H1 (cell line): ENCODE results near the gene FCRLB. TPM values are rescaled to one million over a fixed set of nuclear protein-coding genes. Genes with fewer than 3 reads are reported as not detected.

Source experiments
- CTCF ChIA-PET: fragments of 300-600 bp; sonication (Branson Sonifier 250); formaldehyde crosslinking; loops from one replicate; lab custom pipeline; 2021; ENCODE audit not compliant: partially characterized antibody; lab: Charles Lee
- POLR2A ChIA-PET: fragments of 300-600 bp; sonication (Branson Sonifier 250); formaldehyde crosslinking; loops from one replicate; lab custom pipeline; 2021; ENCODE audit warnings: inconsistent platforms; ENCODE audit not compliant: partially characterized antibody; lab: Charles Lee
- DNase-seq, 2 experiments: peaks; one replicate each; pipeline versions ENCODE4 v3.0.0 to v3.0.0-alpha.2; 2010 to 2022; ENCODE audit warnings: low spot score in 2 of 2, low read depth in 1 of 2, mixed read lengths in 1 of 2
- FAIRE-seq: peaks from 2 replicates; lab custom pipeline; 2011; peaks lifted over from hg19 to GRCh38; lab: Jason Lieb, UNC
- H2AFZ ChIP-seq: 2 replicates; pipeline ENCODE4 v1.8.1; 2012; ENCODE audit warnings: low read length, inconsistent platforms
- H2AK5ac ChIP-seq: 2 replicates; pipeline ENCODE4 v1.6.1; 2013; ENCODE audit warnings: low read depth, low read length
- H2BK120ac ChIP-seq: replicated peaks from 2 replicates; pipeline ENCODE3; 2013; ENCODE audit warnings: low read depth, low read length, inconsistent platforms
- H2BK12ac ChIP-seq: 2 replicates; pipeline ENCODE4 v1.6.1; 2013; ENCODE audit warnings: low read depth, low read length
- H2BK15ac ChIP-seq: 2 replicates; pipeline ENCODE4 v1.6.1; 2013; ENCODE audit warnings: low read length
- H2BK20ac ChIP-seq: 2 replicates; pipeline ENCODE4 v1.6.1; 2013; ENCODE audit warnings: low read length
- H2BK5ac ChIP-seq: 2 replicates; pipeline ENCODE4 v1.6.1; 2013; ENCODE audit warnings: low read depth, low read length
- H3K14ac ChIP-seq: 2 replicates; pipeline ENCODE4 v1.6.1; 2013; ENCODE audit warnings: inconsistent platforms; ENCODE audit not compliant: insufficient read length
- H3K18ac ChIP-seq: 2 replicates; pipeline ENCODE4 v1.6.1; 2013; ENCODE audit warnings: low read length; ENCODE audit errors: extremely low read depth
- H3K23ac ChIP-seq: 2 replicates; pipeline ENCODE4 v1.6.1; 2013; ENCODE audit warnings: inconsistent platforms; ENCODE audit not compliant: insufficient read length
- H3K23me2 ChIP-seq: 2 replicates; pipeline ENCODE4 v1.6.1; 2013; ENCODE audit warnings: low read depth, low read length
- H3K27ac ChIP-seq: 2 replicates; pipeline ENCODE4 v1.6.1; 2011; ENCODE audit warnings: low read depth, low read length, inconsistent platforms
- H3K27me3 ChIP-seq, 4 experiments: replicated peaks in 1 of 4; 1 replicate in 1 of 4; 2 replicates in 3 of 4; pipeline versions ENCODE4 v1.6.1 to v1.8.1; 2011 to 2013; ENCODE audit warnings: low read length in 3 of 4, mild to moderate bottlenecking in 3 of 4, inconsistent platforms in 2 of 4, mixed read lengths in 2 of 4, moderate library complexity in 1 of 4; ENCODE audit not compliant: control insufficient read depth in 3 of 4, insufficient read depth in 3 of 4; ENCODE audit errors: extremely low read depth in 1 of 4
- H3K36me3 ChIP-seq, 4 experiments: 2 replicates each; pipeline versions ENCODE4 v1.6.1 to v1.8.1; 2011 to 2013; ENCODE audit warnings: mild to moderate bottlenecking in 4 of 4, low read length in 3 of 4, moderate library complexity in 2 of 4, control low read depth in 1 of 4, inconsistent platforms in 1 of 4; ENCODE audit not compliant: insufficient read depth in 4 of 4, control insufficient read depth in 2 of 4
- H3K4ac ChIP-seq: replicated peaks from 2 replicates; pipeline ENCODE3; 2013; ENCODE audit warnings: low read length, low read depth, mixed read lengths, inconsistent platforms; ENCODE audit not compliant: insufficient read length
- H3K4me1 ChIP-seq, 4 experiments: replicated peaks in 1 of 4; 1 replicate in 1 of 4; 2 replicates in 3 of 4; pipeline versions ENCODE4 v1.6.1 to v1.8.1; 2011 to 2013; ENCODE audit warnings: low read length in 3 of 4, inconsistent platforms in 2 of 4, mixed read lengths in 1 of 4; ENCODE audit not compliant: insufficient read depth in 4 of 4, control insufficient read depth in 3 of 4
- H3K4me2 ChIP-seq, 2 experiments: 2 replicates each; pipeline versions ENCODE4 v1.6.1 to v1.8.1; 2011 to 2013; ENCODE audit warnings: low read depth in 2 of 2, low read length in 2 of 2, control low read depth in 1 of 2, inconsistent platforms in 1 of 2, mild to moderate bottlenecking in 1 of 2; ENCODE audit not compliant: insufficient read depth in 1 of 2
- H3K4me3 ChIP-seq, 4 experiments: fragments of 200-600, 300-600 bp in 1 of 4; sonication (generic), shearing (Covaris generic), sonication (Bioruptor Twin) in 1 of 4; 2 replicates each; pipeline versions ENCODE4 v1.5.1 to v1.8.1; 2011 to 2016; ENCODE audit warnings: low read length in 4 of 4, low read depth in 3 of 4, control low read depth in 2 of 4, inconsistent platforms in 2 of 4, mild to moderate bottlenecking in 2 of 4, mixed read lengths in 1 of 4, moderate library complexity in 1 of 4; ENCODE audit not compliant: insufficient read depth in 2 of 4; ENCODE audit errors: extremely low read depth in 1 of 4
- H3K56ac ChIP-seq: replicated peaks from 2 replicates; pipeline ENCODE3; 2013; ENCODE audit warnings: low read depth, mild to moderate bottlenecking, mixed read lengths, low read length, inconsistent platforms; ENCODE audit not compliant: insufficient read length
- H3K79me1 ChIP-seq: 2 replicates; pipeline ENCODE4 v1.6.1; 2013; ENCODE audit warnings: low read depth, low read length, control low read depth
- H3K79me2 ChIP-seq, 2 experiments: 2 replicates each; pipeline versions ENCODE4 v1.6.1 to v1.8.1; 2012 to 2013; ENCODE audit warnings: low read length in 2 of 2, mild to moderate bottlenecking in 2 of 2, inconsistent platforms in 1 of 2; ENCODE audit not compliant: insufficient read depth in 2 of 2, control insufficient read depth in 1 of 2
- H3K9ac ChIP-seq, 4 experiments: replicated peaks in 1 of 4; 1 replicate in 1 of 4; 2 replicates in 3 of 4; pipeline versions ENCODE4 v1.6.1 to v1.8.1; 2011 to 2013; ENCODE audit warnings: low read depth in 3 of 4, low read length in 3 of 4, control low read depth in 2 of 4, mild to moderate bottlenecking in 2 of 4, moderate library complexity in 2 of 4, inconsistent platforms in 1 of 4; ENCODE audit errors: extremely low read depth in 1 of 4
- H3K9me3 ChIP-seq, 2 experiments: 2 replicates each; pipeline versions ENCODE4 v1.6.1 to v1.8.1; 2012 to 2013; ENCODE audit warnings: mild to moderate bottlenecking in 2 of 2, moderate library complexity in 2 of 2, control low read depth in 1 of 2, inconsistent platforms in 1 of 2, low read depth in 1 of 2, low read length in 1 of 2, mixed read lengths in 1 of 2; ENCODE audit not compliant: insufficient read depth in 2 of 2
- H4K20me1 ChIP-seq, 2 experiments: replicated peaks in 1 of 2; 2 replicates each; pipeline versions ENCODE3 to v1.8.1; 2011 to 2013; ENCODE audit warnings: inconsistent platforms in 2 of 2, low read length in 2 of 2, mild to moderate bottlenecking in 1 of 2; ENCODE audit not compliant: insufficient read depth in 2 of 2, control insufficient read depth in 1 of 2
- H4K5ac ChIP-seq: 2 replicates; pipeline ENCODE4 v1.6.1; 2013; ENCODE audit warnings: low read length, low read depth, mixed read lengths, inconsistent platforms; ENCODE audit not compliant: insufficient read length
- H4K8ac ChIP-seq: 2 replicates; pipeline ENCODE4 v1.8.0; 2013; ENCODE audit warnings: mild to moderate bottlenecking, moderate library complexity, low read length, inconsistent platforms; ENCODE audit not compliant: insufficient read depth; ENCODE audit errors: extremely low read depth
- H4K91ac ChIP-seq: replicated peaks from 2 replicates; pipeline ENCODE3; 2013; ENCODE audit warnings: low read length, mixed read lengths, inconsistent platforms; ENCODE audit not compliant: insufficient read length
- CEBPB ChIP-seq: IDR thresholded peaks from 2 replicates; pipeline ENCODE4 v1.6.1; 2012; ENCODE audit warnings: low read depth, low read length
- KDM4A ChIP-seq: IDR thresholded peaks from one replicate; pipeline ENCODE4 v1.7.1; 2012; ENCODE audit warnings: low read depth, mild to moderate bottlenecking, moderate library complexity, low read length, inconsistent platforms; ENCODE audit not compliant: severe bottlenecking
- WGBS, 2 experiments: shearing (Covaris generic) in 1 of 2; methylation state at CpG; one replicate each; pipeline versions ENCODE4 v1.1.6 to v1.1.7; 2013 to 2015; ENCODE audit warnings: low lambda C conversion rate in 2 of 2, mixed read lengths in 2 of 2, inconsistent platforms in 1 of 2, low coverage in 1 of 2, missing lambda C conversion rate in 1 of 2; ENCODE audit not compliant: insufficient replicate concordance in 2 of 2, insufficient coverage in 1 of 2, insufficient read length in 1 of 2; ENCODE audit errors: extremely low coverage in 1 of 2, missing lambda C conversion rate in 1 of 2; 5-methylcytosine and 5-hydroxymethylcytosine counted together
- polyA plus RNA-seq, 7 experiments: library from polyadenylated mRNA; depleted of rRNA in 3 of 7; stranded (reverse) in 5 of 7; unstranded in 2 of 7; fragments of >200 nt in 5 of 7; fragments of 200-250 nt in 2 of 7; gene quantifications; 1 replicate in 5 of 7; 2 replicates in 1 of 7; 4 replicates in 1 of 7; pipeline versions ENCODE4 v1.2.1 to v1.2.3, GENCODE V29; 2011 to 2013; ENCODE audit warnings: missing spikeins in 2 of 7, mixed read lengths in 2 of 7
- total RNA-seq: library from RNA; stranded (reverse); fragmentation: NEBNext Ultra II Directional; extraction: Animal tissue kit (Norgen Biotek cat#: 25700); gene quantifications from 2 replicates; pipeline ENCODE4 v1.2.1, GENCODE V29; 2021

Gene FCRLB
- total and polyA plus RNA-seq, 2 of the 8 experiments (the other 6 are each of a cell fraction or from before 2014, with no cell fraction given), result 0.14 to 0.24 TPM

DNA sequence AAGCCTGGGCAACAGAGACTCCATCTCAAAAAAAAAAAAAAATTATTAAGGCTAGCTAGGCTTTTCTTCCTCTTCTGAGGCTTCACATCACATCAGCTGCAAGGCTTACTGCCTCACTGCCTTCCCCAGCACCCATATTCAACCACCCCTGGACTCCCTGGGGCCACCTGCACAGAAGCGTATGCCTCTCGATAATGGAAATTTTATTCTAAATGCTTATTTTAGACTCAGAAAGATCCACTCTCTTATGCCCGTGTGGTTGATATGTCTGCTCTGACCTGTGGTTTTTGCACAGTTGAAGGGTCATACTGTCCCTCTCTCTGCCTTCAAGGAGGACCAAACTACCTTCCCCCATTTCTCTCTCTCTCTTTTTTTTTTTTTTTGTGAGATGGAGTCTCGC lies 15.8 kb upstream of the FCRLB start:
- Histone ChIP-seq H3K18ac (no peak overlapping the region), H3K56ac (no peak overlapping the region), H3K27ac (no peak overlapping the region), H4K91ac (no peak overlapping the region), H3K4me1 (no peaks in the 10 kb centered on the region), H3K79me1 (no peaks in the 10 kb centered on the region), H3K9me3 (no peaks in the 10 kb centered on the region), H4K5ac (no peak overlapping the region), H4K20me1 (no peaks in the 10 kb centered on the region), H3K4ac (no peak overlapping the region), H2BK12ac (no peak overlapping the region), H3K4me2 (no peak overlapping the region), H3K23ac (no peak overlapping the region), H2BK15ac (no peak overlapping the region), H2BK5ac (no peak overlapping the region), H2AK5ac (no peak overlapping the region), H3K27me3 (peaks cover 0 to 2% (median 0%) of the 10 kb centered on the region in 4 experiments; a peak in 1 of 7 replicates), H3K36me3 (no peaks in the 10 kb centered on the region), H3K14ac (no peak overlapping the region), H3K23me2 (no peaks in the 10 kb centered on the region), H2BK20ac (no peak overlapping the region), H3K79me2 (no peaks in the 10 kb centered on the region), H2AFZ (no peak overlapping the region), H2BK120ac (no peak overlapping the region), H3K4me3 (no peak overlapping the region), H3K9ac (no peak overlapping the region; a peak in 1 of 7 replicates), H4K8ac (no peak overlapping the region)
- ChIA-PET CTCF (no interaction called here), POLR2A (no interaction called here)
- TF ChIP-seq KDM4A (no peak), CEBPB (no peak)
- DNase-seq, result no peak
- no peak for FAIRE-seq
- WGBS, 2 experiments, result 64% methylated on average over 3 of the region's 4 CpGs; no CpG with 5 or more reads in 1 of the 2 experiments
